ENCODE data around the gene RRP9. TPM values are rescaled to one million over a fixed set of nuclear protein-coding genes. Genes with fewer than 3 reads are reported as not detected.

Gene RRP9
- total RNA-seq, 2 donors from 2014 or later = 14.9 to 18.6 TPM

GRCh38 chr3:51940648-51941462 is 849 bp downstream of the RRP9 start:
- TF ChIP-seq POLR2AphosphoS5 (IDR thresholded peaks at IDR 0.05) = no peak
- intact Hi-C loops (cut with DNase I) = loop anchor here (5.0 kb wide), 2 partner anchors 116 to 211 kb away; partner anchors contain the start of genes DUSP7 and POC1A
- no peaks in the 10 kb centered on the region for H3K9me3 ChIP-seq
- DNase-seq (ENCODE audit: low spot score) = no peak
- H3K36me3 ChIP-seq = peaks cover 6 to 10% of the 10 kb centered on the region in 2 donors
- peaks cover 9% of the 10 kb centered on the region for H3K4me1 ChIP-seq (replicated peaks)
- H3K27ac ChIP-seq = no peak overlapping the region
- 34% methylated on average over 13 of the region's 13 CpGs for WGBS
- H3K27me3 ChIP-seq (replicated peaks; ENCODE audit: insufficient read depth) = no peaks in the 10 kb centered on the region
- H3K4me3 ChIP-seq = peak overlapping the region; percentile 60 to 66

GRCh38 chr3:51938780-51939425 is 2.8 kb downstream of the RRP9 start:
- H3K36me3 ChIP-seq = peaks cover 6 to 30% of the 10 kb centered on the region in 2 donors
- DNase-seq (ENCODE audit: low spot score) = no peak
- H3K27me3 ChIP-seq (replicated peaks; ENCODE audit: insufficient read depth) = no peaks in the 10 kb centered on the region
- H3K9me3 ChIP-seq = no peaks in the 10 kb centered on the region
- WGBS = 83% methylated on average over 9 of the region's 9 CpGs
- TF ChIP-seq, protein P1, sequence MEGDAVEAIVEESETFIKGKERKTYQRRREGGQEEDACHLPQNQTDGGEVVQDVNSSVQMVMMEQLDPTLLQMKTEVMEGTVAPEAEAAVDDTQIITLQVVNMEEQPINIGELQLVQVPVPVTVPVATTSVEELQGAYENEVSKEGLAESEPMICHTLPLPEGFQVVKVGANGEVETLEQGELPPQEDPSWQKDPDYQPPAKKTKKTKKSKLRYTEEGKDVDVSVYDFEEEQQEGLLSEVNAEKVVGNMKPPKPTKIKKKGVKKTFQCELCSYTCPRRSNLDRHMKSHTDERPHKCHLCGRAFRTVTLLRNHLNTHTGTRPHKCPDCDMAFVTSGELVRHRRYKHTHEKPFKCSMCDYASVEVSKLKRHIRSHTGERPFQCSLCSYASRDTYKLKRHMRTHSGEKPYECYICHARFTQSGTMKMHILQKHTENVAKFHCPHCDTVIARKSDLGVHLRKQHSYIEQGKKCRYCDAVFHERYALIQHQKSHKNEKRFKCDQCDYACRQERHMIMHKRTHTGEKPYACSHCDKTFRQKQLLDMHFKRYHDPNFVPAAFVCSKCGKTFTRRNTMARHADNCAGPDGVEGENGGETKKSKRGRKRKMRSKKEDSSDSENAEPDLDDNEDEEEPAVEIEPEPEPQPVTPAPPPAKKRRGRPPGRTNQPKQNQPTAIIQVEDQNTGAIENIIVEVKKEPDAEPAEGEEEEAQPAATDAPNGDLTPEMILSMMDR (IDR thresholded peaks at IDR 0.05) = no peak
- TF ChIP-seq POLR2AphosphoS5 (IDR thresholded peaks at IDR 0.05) = no peak
- intact Hi-C loops (cut with DNase I) = no loop called here
- no peak overlapping the region for H3K4me3 ChIP-seq
- no peak overlapping the region for H3K27ac ChIP-seq
- H3K4me1 ChIP-seq (replicated peaks) = peaks cover 9% of the 10 kb centered on the region

DNA sequence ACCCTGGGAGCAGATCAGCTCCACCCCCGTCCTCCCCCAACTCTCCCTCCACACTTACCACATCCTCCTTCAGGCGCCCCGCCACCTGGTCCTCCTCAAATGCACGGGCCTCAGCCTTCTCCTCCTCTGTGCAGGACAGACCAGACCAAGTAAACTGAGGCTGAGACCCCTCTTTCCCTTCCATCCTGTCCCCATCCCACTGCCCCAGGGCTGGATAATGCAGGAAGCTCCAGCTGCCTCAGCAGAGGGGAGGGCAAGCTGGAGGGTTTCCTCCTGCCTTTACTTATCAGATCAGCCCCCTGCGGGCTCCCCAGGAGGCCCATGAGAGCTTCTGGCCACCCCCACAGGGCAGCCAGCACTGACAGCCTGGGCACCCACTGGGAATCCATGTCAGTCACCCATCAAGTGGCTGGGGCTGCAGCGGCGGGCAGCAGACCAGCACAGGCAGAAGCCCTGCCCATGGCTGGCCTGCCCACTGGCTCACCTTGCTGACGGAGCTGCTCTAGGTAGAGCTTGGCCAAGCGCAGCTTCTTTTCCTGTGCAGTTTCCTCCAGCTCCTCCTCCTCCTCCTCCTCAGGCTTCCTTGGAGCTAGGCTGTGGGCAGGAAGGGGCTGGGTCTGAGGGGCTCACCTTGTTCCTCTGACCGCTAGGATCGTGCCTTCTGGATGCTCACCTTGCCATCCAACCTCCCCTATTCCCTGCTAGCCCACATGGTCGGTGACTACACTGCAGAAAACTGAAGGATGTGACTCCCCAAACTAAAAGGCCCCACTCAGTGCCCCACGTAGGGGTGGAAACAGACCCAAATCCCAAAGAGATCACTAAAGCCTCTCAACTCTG is 3.9 kb downstream of the RRP9 start:
- H3K4me1 ChIP-seq (replicated peaks) = peaks cover 9% of the 10 kb centered on the region

DNA sequence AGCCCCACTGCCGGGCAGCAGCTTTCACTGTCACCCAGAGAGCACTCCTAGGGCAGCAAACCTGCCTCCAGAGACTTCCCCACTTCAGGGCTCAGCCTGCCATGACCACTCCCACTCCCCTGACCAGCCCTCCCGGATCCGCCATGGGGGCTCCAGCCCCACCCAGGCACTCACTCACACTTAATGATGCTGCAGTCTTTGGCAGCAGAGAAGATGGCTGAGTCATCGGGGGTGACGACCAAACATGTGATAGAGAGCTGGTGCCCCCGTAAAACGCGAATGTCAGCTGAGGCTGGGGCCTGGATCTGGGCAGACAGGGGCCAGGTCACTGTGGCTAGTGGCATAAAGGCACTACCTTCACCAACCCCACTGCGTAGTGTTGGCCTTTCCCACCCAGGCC is 4.7 kb downstream of the RRP9 start:
- Histone ChIP-seq H3K27ac (no peak overlapping the region), H3K4me3 (no peak overlapping the region), H3K27me3 (replicated peaks; ENCODE audit: insufficient read depth) (no peaks in the 10 kb centered on the region), H3K4me1 (replicated peaks) (peaks cover 9% of the 10 kb centered on the region), H3K9me3 (no peaks in the 10 kb centered on the region), H3K36me3 (peaks cover 6 to 33% of the 10 kb centered on the region in 2 donors)
- 80% methylated on average over 9 of the region's 9 CpGs for WGBS
- intact Hi-C loops (cut with DNase I) = no loop called here
- no peak for DNase-seq (ENCODE audit: low spot score)
- TF ChIP-seq POLR2A (IDR thresholded peaks at IDR 0.05) = no peak
- TF ChIP-seq POLR2AphosphoS5 (IDR thresholded peaks at IDR 0.05) = no peak
- TF ChIP-seq, protein P1 (IDR thresholded peaks at IDR 0.05) = no peak

More for the DNA sequence above, 3.9 kb downstream of the RRP9 start:
- no peaks in the 10 kb centered on the region for H3K27me3 ChIP-seq (replicated peaks; ENCODE audit: insufficient read depth)
- no peak overlapping the region for H3K27ac ChIP-seq
- peaks cover 6 to 33% of the 10 kb centered on the region in 2 donors for H3K36me3 ChIP-seq
- H3K9me3 ChIP-seq = no peaks in the 10 kb centered on the region
- no peak for DNase-seq (ENCODE audit: low spot score)
- no peak overlapping the region for H3K4me3 ChIP-seq
- 90% methylated on average over 13 of the region's 13 CpGs for WGBS
- intact Hi-C loops (cut with DNase I) = no loop called here
- TF ChIP-seq, protein P1 (IDR thresholded peaks at IDR 0.05) = no peak
- TF ChIP-seq POLR2A (IDR thresholded peaks at IDR 0.05) (no peak), POLR2AphosphoS5 (IDR thresholded peaks at IDR 0.05) (no peak)

All from prostate gland (tissue), 2 donors.